Central memory CD4-positive, alpha-beta T cell (primary cell): ENCODE measurements around the gene HOATZ.

ENCODE experiments used
- DNase-seq: peaks from one replicate; pipeline ENCODE4 v3.0.0; 2022

The HOATZ gene

GRCh38 chr11:111523343-111523742 is 8.8 kb downstream of the HOATZ start:
- DNase-seq = no peak

GRCh38 chr11:111524056-111524455 is 9.5 kb downstream of the HOATZ start:
- DNase-seq = no peak

GRCh38 chr11:111525456-111525855 is 10.9 kb downstream of the HOATZ start:
- DNase-seq = no peak

- DNase-seq = no peak
Observed at GRCh38 chr11:111526501-111526900, 11.9 kb downstream of the HOATZ start.

GRCh38 chr11:111527279-111527678 is 12.7 kb downstream of the HOATZ start:
- no peak for DNase-seq

- peak; percentile 45 for DNase-seq
Observed at GRCh38 chr11:111528557-111528956, 14.0 kb downstream of the HOATZ start.

- no peak for DNase-seq
Observed at GRCh38 chr11:111530091-111530490, 15.5 kb downstream of the HOATZ start.

GRCh38 chr11:111531136-111531535 is 16.6 kb downstream of the HOATZ start:
- no peak for DNase-seq

GRCh38 chr11:111531687-111532364 is 17.2 kb downstream of the HOATZ start:
- no peak for DNase-seq

GRCh38 chr11:111532365-111532709 is 17.8 kb downstream of the HOATZ start:
- DNase-seq = no peak

- DNase-seq = no peak
Observed at GRCh38 chr11:111535281-111535680, 20.7 kb downstream of the HOATZ start.

- DNase-seq = no peak
Observed at GRCh38 chr11:111537336-111537860, 22.8 kb downstream of the HOATZ start.

GRCh38 chr11:111538407-111539114 is 24.0 kb downstream of the HOATZ start:
- DNase-seq = no peak

GRCh38 chr11:111539426-111540113 is 25.0 kb downstream of the HOATZ start:
- DNase-seq = no peak

GRCh38 chr11:111540114-111540936 is 25.7 kb downstream of the HOATZ start, which contains the start of gene LAYN:
TSS of gene LAYN (plus strand) at chr11:111540720. CDS start at chr11:111540844, 124 bp downstream.
- DNase-seq = no peak

GRCh38 chr11:111540937-111541253 is 26.3 kb downstream of the HOATZ start:
- no peak for DNase-seq

- DNase-seq = no peak
Observed at GRCh38 chr11:111541254-111542061, 26.9 kb downstream of the HOATZ start.

- no peak for DNase-seq
Observed at GRCh38 chr11:111542606-111543275, 28.2 kb downstream of the HOATZ start.

GRCh38 chr11:111548525-111548924 is 33.9 kb downstream of the HOATZ start:
- DNase-seq = no peak

GRCh38 chr11:111549196-111549868 is 34.8 kb downstream of the HOATZ start:
- DNase-seq = no peak

GRCh38 chr11:111549869-111550203 is 35.3 kb downstream of the HOATZ start:
- no peak for DNase-seq
